Right cardiac atrium (tissue), 5 donors: ENCODE measurements around the gene SPTSSB. TPM values are rescaled to one million over a fixed set of nuclear protein-coding genes. Genes with fewer than 3 reads are reported as not detected.

Source experiments
- ATAC-seq, 2 donors: fragments of 200-7000 bp; cut with Tn5 transposase; one replicate each; pipeline versions ENCODE4 v1.8.0 to v1.9.1; 2020; ENCODE audit warnings: moderate library complexity in 2 of 2, mild to moderate bottlenecking in 1 of 2
- DNase-seq, 3 donors: peaks; one replicate each; pipeline ENCODE4 v3.0.0-alpha.2; 2020
- H3K27ac ChIP-seq: one replicate; pipeline ENCODE4 v1.5.1; 2013; ENCODE audit warnings: mild to moderate bottlenecking, low read length, control low read depth, moderate library complexity
- H3K27me3 ChIP-seq: one replicate; pipeline ENCODE4 v1.6.1; 2013; ENCODE audit not compliant: control insufficient read depth, insufficient read depth
- H3K4me1 ChIP-seq: one replicate; pipeline ENCODE4 v1.6.1; 2013; ENCODE audit warnings: low read length; ENCODE audit not compliant: control insufficient read depth, insufficient read depth
- H3K4me3 ChIP-seq: one replicate; pipeline ENCODE4 v1.5.1; 2013; ENCODE audit warnings: low read length, control low read depth
- H3K9me3 ChIP-seq: one replicate; pipeline ENCODE4 v1.6.1; 2013; ENCODE audit warnings: low read length; ENCODE audit not compliant: control insufficient read depth
- WGBS: extraction: QIAGEN DNeasy Blood & Tissue Kit; methylation state at CpG from one replicate; pipeline ENCODE4 v1.1.7; 2013; 5-methylcytosine and 5-hydroxymethylcytosine counted together
- intact Hi-C, 4 donors: fragments of 100-400 bp; cut with DNase I; formaldehyde crosslinking; loops; one replicate each; pipeline versions ENCODE4 v1.11.0 to v1.14.0; 2022 to 2023
- polyA plus RNA-seq: library from polyadenylated mRNA; stranded (reverse); fragments of 200-250 nt; gene quantifications from one replicate; pipeline ENCODE4 v1.2.3, GENCODE V29; 2013
- total RNA-seq, 4 donors: library from RNA; stranded (reverse); fragmentation: NEBNext Ultra II Directional; extraction: Animal tissue kit (Norgen Biotek cat#: 25700); gene quantifications; one replicate each; pipeline ENCODE4 v1.2.1, GENCODE V29; 2021
- donor health status: healthy with polysubstance abuse.
- donor health status: DM: no; HTN: yes; CAD: no.
- donor health status: DM: no; HTN: no; CAD: no.
- donor health status: DM: no; HTN: yes; CAD: no; lungs with severe emphysema.
- donor health status: DM: yes; HTN: yes; CAD: no.

Gene SPTSSB
- total and polyA plus RNA-seq, 5 donors: 0.09 to 0.45 (median 0.12) TPM; not detected in 2

- no peak overlapping the region for H3K27ac ChIP-seq
- 92% methylated on average over 3 of the region's 3 CpGs for WGBS
- intact Hi-C loops: no loop called here
Observed at GRCh38 chr3:161389445-161390035, 18.2 kb upstream of the SPTSSB start.

GRCh38 chr3:161388855-161389254 is 17.5 kb upstream of the SPTSSB start:
- Histone ChIP-seq H3K9me3 (no peaks in the 10 kb centered on the region), H3K27ac (no peak overlapping the region), H3K27me3 (no peaks in the 10 kb centered on the region), H3K4me1 (no peaks in the 10 kb centered on the region), H3K4me3 (no peak overlapping the region)
- intact Hi-C loops: no loop called here
- ATAC-seq (no peak), DNase-seq (no peak)

More at GRCh38 chr3:161389445-161390035, 18.2 kb upstream of the SPTSSB start:
- Histone ChIP-seq H3K9me3 (no peaks in the 10 kb centered on the region), H3K4me3 (no peak overlapping the region), H3K27me3 (no peaks in the 10 kb centered on the region), H3K4me1 (no peaks in the 10 kb centered on the region)
- ATAC-seq (no peak), DNase-seq (no peak)

GRCh38 chr3:161386991-161387770 is 15.9 kb upstream of the SPTSSB start:
- WGBS: 57% methylated on average over 4 of the region's 4 CpGs
- ATAC-seq (no peak), DNase-seq (no peak)
- intact Hi-C loops: no loop called here
- Histone ChIP-seq H3K4me3 (no peak overlapping the region), H3K4me1 (no peaks in the 10 kb centered on the region), H3K27me3 (no peaks in the 10 kb centered on the region), H3K27ac (no peak overlapping the region), H3K9me3 (no peaks in the 10 kb centered on the region)

GRCh38 chr3:161372321-161373260 is 1.3 kb upstream of the SPTSSB start:
- WGBS: 3% methylated on average over 55 of the region's 55 CpGs
- Histone ChIP-seq H3K4me1 (no peaks in the 10 kb centered on the region), H3K4me3 (peak overlapping the region; percentile 58), H3K27ac (no peak overlapping the region), H3K9me3 (no peaks in the 10 kb centered on the region), H3K27me3 (no peaks in the 10 kb centered on the region)
- ATAC-seq (peak; percentile 66 to 84), DNase-seq (peak; percentile 12 to 48 (median 36))
- intact Hi-C loops: no loop called here

GRCh38 chr3:161369531-161369930 is 1.8 kb downstream of the SPTSSB start:
- DNase-seq (no peak), ATAC-seq (no peak)
- 45% methylated on average over 3 of the region's 3 CpGs for WGBS
- intact Hi-C loops: no loop called here
- Histone ChIP-seq H3K4me3 (no peak overlapping the region), H3K27ac (no peak overlapping the region), H3K9me3 (no peaks in the 10 kb centered on the region), H3K27me3 (no peaks in the 10 kb centered on the region), H3K4me1 (no peaks in the 10 kb centered on the region)

- ATAC-seq (no peak), DNase-seq (no peak)
- Histone ChIP-seq H3K4me1 (no peaks in the 10 kb centered on the region), H3K9me3 (no peaks in the 10 kb centered on the region), H3K27ac (no peak overlapping the region), H3K4me3 (no peak overlapping the region), H3K27me3 (no peaks in the 10 kb centered on the region)
- WGBS: 83% methylated on average over 2 of the region's 2 CpGs
- intact Hi-C loops: no loop called here
Observed at GRCh38 chr3:161366094-161366493, 5.2 kb downstream of the SPTSSB start.

GRCh38 chr3:161358488-161358887 is 12.8 kb downstream of the SPTSSB start:
- no peak for ATAC-seq

GRCh38 chr3:161356287-161356686 is 15.0 kb downstream of the SPTSSB start:
- Histone ChIP-seq H3K9me3 (no peaks in the 10 kb centered on the region), H3K27me3 (no peaks in the 10 kb centered on the region), H3K4me1 (no peaks in the 10 kb centered on the region), H3K27ac (no peak overlapping the region), H3K4me3 (no peak overlapping the region)
- WGBS: 88% methylated on average over 1 of the region's 1 CpG
- intact Hi-C loops: no loop called here
- ATAC-seq (no peak), DNase-seq (no peak)

More at GRCh38 chr3:161358488-161358887, 12.8 kb downstream of the SPTSSB start:
- Histone ChIP-seq H3K4me1 (no peaks in the 10 kb centered on the region), H3K4me3 (no peak overlapping the region), H3K9me3 (no peaks in the 10 kb centered on the region), H3K27me3 (no peaks in the 10 kb centered on the region), H3K27ac (no peak overlapping the region)
- no peak for DNase-seq
- intact Hi-C loops: no loop called here

GRCh38 chr3:161355508-161355907 is 15.8 kb downstream of the SPTSSB start:
- DNase-seq (no peak), ATAC-seq (no peak)
- Histone ChIP-seq H3K27ac (no peak overlapping the region), H3K27me3 (no peaks in the 10 kb centered on the region), H3K9me3 (no peaks in the 10 kb centered on the region), H3K4me1 (no peaks in the 10 kb centered on the region), H3K4me3 (no peak overlapping the region)
- intact Hi-C loops: no loop called here
- 83% methylated on average over 1 of the region's 1 CpG for WGBS

GRCh38 chr3:161354554-161354953 is 16.8 kb downstream of the SPTSSB start:
- DNase-seq (no peak), ATAC-seq (no peak)
- H3K4me3 ChIP-seq: no peak overlapping the region
- H3K9me3 ChIP-seq: no peaks in the 10 kb centered on the region
- intact Hi-C loops: no loop called here
- no peak overlapping the region for H3K27ac ChIP-seq
- no peaks in the 10 kb centered on the region for H3K27me3 ChIP-seq
- no peaks in the 10 kb centered on the region for H3K4me1 ChIP-seq
- WGBS: 69% methylated on average over 2 of the region's 2 CpGs

- H3K9me3 ChIP-seq: no peaks in the 10 kb centered on the region
- 84% methylated on average over 1 of the region's 1 CpG for WGBS
- no peaks in the 10 kb centered on the region for H3K4me1 ChIP-seq
- ATAC-seq (no peak), DNase-seq (no peak)
- no peaks in the 10 kb centered on the region for H3K27me3 ChIP-seq
- no peak overlapping the region for H3K4me3 ChIP-seq
- intact Hi-C loops: no loop called here
- no peak overlapping the region for H3K27ac ChIP-seq
Observed at GRCh38 chr3:161351330-161351729, 20.0 kb downstream of the SPTSSB start.
